CD4-positive, alpha-beta T cell treated with Interleukin-4 for 1 hour (primary cell): Measurements from ENCODE around the gene SZT2.
A peak's percentile ranks its signal among the peaks of the same experiment; 100 is the strongest.
"Not testable (repeated sequence)": the region's sequence is repeated elsewhere in the genome, so short reads cannot be mapped to it uniquely, and the experiment has no call there.

Source experiments
- DNase-seq, 2 donors: peaks; one replicate each; pipeline ENCODE4 v3.0.0-alpha.2; 2020 to 2022

SZT2 gene

DNA sequence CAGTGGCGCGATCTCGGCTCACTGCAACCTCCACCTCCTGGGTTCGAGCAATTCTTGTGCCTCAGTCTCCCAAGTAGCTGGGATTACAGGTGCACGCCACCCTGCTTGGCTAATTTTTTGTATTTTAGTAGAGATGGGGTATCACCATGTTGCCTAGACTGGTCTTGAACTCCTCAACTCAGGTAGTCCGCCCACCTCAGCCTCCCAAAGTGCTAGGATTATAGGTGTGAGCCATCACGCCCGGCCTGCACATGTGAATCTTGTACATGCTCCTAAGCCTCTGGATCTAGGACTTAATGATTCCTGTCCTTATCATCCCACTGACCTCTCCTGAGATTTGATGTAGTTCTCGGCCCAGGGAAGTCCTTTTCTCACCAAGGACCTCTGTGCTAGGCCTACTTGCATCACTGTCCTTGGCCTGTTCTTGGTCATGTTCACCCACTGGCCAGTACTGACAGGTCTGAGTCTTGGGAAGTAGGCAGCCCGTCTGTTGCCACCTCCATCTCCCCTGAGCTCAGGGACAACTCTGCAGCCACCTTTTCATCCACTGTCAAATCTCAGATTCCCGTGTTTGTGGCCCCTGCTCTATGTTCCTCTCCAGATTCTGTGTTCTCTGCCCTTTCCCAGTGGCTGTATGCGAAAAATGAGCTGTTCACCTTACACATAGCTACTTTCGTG, 54.6 kb downstream of the SZT2 start:
- DNase-seq: no peak

DNA sequence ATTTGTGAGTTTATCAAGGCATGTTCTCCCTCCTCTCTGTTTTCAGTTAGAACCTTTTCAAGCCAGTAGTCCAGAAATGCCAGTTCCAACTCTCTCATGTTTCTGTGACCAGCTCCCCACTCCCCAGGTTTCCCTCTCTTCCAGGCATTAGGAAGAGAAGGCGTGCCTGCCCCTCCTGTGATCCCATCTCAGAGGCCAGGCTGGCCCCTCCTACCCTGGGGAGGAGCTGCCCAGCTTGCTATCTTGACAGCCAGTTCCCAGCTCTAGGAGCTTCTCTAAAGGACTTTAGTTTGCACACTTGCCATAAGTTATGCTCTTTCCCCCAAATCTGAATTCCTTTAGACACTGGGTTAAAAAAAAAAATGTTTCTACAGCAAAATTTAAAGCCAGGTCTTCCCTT, 55.1 kb downstream of the SZT2 start:
- DNase-seq: peak in 1 of 2 donors; percentile 2

GRCh38 chr1:43445606-43446387, 56.1 kb downstream of the SZT2 start:
- peak in 1 of 2 donors; percentile 5 for DNase-seq

DNA sequence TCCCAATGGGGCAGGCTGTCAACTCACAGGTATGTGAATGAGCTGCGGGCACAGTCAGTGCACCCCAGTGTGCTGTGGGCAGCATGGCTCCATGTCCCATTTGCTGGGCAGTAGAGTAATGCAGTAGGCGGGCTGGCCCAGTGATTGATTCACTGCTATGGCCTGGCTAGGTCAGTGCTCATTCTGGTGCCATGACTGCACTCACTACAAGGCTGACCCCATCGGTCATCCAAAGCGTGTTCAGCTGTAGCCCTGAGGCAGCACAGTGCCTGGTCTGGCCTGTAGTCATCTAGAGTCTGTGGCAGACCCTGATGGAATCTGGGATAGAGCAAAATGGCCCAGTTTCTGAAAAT, 56.7 kb downstream of the SZT2 start:
- DNase-seq: peak in 1 of 2 donors; percentile 9

GRCh38 chr1:43446881-43447835, 57.5 kb downstream of the SZT2 start:
- DNase-seq: no peak

DNA sequence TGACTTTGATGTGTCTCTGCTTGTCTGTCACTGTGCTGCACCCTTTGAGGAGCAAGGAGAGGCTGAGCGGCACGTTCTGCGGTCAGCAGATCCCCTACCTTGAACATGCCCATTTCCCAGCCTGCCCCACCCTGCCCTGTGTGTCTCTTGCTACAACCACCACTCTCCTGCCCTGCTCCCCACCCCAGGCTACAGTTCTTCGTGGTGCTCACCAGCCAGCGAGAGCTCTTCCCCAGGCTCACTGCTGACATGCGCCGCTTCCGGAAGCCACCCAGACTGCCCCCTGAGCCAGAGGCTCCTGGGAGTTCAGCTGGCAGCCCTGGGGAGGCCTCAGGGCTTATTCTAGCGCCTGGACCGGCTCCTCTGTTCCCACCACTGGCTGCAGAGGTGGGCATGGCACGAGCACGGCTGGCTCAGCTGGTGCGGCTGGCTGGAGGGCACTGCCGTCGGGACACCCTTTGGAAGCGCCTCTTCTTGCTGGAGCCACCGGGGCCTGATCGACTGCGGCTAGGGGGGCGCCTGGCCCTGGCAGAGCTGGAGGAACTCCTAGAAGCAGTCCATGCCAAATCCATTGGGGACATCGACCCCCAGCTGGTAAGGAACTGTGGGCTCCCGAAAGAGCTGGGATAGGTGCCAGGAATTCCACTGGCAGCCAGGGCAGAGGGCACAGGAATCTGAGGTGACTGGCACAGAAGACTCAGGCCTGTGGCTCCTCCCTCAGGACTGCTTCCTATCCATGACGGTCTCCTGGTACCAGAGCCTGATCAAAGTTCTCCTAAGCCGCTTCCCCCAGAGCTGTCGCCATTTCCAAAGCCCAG, 58.4 kb downstream of the SZT2 start:
- DNase-seq: no peak

DNA sequence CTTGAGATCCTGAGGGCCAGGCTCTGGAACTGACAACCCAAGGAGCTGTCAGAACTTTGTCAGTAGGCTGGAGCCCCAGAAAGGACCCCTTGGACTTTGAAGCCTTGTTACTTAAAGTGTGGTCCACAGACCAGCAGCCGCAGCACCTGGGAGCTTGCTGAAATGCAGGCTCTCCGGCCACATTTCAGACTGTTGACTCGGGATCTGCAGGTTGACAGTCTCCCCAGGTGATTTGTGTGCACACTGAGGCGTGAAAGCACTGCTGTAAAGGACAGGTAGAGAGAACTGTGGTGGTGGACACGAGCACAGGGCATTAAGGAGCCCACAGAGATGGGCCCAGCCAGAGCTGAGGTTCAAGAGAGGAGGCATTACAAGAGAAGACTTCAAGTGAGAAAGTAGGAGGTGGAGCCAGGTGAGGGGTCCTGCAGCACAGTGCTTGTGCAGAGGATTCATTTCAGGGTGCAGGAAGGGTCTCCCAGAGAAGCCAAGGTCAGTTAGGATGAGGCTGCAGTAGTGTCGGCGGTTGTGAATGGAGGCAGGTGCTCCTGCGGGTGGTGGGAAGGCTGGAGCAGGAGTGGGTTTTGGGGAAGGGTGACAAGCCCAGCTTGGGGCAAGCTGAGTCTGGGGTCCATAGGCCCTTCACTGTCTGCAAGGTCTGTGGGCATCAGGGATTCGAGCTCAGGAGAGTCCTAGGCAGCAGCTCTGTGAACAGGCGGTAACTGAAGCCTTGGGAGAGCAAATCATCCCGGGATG, 59.4 kb downstream of the SZT2 start:
- DNase-seq: no peak

DNA sequence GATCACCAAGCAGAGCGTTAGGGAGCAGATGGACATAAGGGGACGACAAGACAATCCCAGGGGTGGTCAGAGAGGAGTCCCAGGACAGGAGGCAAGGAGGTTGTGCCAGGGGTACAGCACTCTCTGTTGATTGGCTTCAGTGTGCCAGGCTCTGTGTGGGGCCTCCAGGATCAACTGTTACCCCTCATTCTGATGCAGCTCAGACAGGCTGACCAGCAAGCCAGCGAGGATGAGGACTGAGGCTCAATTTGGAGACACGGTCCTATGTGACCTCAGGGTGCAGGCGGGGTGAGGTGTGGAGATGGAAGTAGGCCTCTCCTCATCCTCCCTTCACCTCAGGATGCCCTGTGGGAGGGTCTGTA, 60.0 kb downstream of the SZT2 start:
- DNase-seq: no peak

DNA sequence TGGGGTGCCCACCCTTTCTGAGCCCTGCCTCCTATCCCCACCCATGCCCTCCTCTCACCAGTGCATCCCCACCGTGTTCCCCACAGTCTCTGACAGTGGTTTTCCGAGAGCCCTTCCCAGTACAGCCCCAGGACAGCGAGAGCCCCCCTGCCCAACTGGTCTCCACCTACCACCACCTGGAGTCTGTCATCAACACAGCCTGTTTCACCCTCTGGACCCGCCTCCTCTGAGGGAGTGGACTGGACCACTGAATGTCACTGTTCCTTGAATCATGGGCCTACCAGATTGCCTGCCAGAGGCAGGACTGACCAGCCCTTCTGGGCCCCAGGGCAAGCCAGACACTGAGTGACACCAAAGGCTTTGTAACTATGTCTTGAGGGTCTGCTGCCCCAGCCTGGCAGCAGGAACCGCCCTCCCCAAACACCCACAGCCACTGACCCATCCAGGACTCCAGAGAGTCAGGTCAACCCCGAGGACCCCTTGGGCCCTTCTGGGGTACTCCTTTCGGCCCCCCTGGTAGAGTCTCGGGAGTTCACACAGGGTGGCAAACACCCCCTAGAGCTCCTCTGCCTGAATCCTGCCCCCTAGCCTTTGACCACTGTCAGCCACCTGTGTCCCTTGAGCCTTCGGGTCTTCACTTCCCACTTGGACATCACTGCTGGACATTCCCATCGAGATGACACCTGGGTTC, 60.7 kb downstream of the SZT2 start:
- no peak for DNase-seq

DNA sequence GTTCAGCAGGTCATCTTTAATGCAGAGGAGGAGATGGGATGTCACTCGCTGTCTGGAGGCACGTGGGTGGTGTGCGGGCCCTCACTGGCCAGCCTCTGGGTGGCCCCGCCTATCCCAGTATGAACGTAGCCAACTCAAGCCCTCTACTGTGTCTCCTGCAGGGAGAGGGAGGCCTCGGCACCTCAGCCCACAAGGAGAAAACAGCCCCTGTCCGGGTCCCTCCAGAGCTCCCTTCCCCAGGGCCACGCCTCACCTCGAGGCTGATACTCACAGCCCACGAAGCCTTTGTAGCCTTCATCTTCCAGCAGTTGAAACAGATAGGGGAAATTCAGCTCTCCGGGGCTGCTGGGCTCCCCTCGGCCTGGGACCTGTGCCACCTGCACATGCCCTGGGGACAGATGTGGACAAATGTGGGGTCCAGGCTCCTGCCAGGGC, 61.5 kb downstream of the SZT2 start:
- DNase-seq: no peak

GRCh38 chr1:43451701-43452532, 62.2 kb downstream of the SZT2 start:
- DNase-seq: no peak

GRCh38 chr1:43452789-43453441, 63.2 kb downstream of the SZT2 start:
- DNase-seq: no peak

- DNase-seq: peak; percentile 70 to 73
Measured at GRCh38 chr1:43453442-43454269, 64.0 kb downstream of the SZT2 start, which contains the start of gene HYI. HYI (minus strand) TSS chr1:43453931; CDS start chr1:43453793, 138 bp downstream.

GRCh38 chr1:43454270-43455011, 64.7 kb downstream of the SZT2 start:
- peak; percentile 73 to 79 for DNase-seq

DNA sequence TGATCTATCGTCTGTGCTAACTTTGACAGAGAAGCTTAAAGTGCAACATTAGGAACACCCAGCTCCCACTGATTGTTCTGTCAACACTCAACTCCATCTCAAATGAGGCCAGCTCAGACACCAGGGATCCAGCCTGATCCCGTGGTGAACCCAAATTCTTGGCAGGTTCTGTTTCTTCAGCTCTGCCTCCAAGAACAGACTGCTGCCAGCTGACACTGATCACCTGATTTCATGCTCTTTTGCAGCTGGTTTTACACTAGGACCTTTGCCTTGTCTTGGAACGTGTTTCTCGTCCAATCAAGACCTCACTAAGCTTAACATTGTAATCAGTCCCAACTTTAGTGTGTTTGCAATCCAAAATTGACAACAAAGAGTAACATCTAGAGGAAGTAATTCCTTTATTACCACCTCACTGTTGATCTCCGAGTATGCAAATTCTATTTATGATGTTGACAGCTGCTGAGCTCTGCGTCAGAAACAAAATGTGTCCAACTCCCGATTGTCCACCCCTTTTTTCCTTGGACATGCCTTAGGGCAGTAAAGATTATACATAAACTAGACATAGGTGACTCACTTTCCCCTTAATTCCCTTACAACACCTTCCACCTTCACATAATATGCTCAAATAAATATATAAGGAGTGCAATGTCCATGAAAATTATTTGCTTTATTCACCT, 65.7 kb downstream of the SZT2 start:
- no peak for DNase-seq

DNA sequence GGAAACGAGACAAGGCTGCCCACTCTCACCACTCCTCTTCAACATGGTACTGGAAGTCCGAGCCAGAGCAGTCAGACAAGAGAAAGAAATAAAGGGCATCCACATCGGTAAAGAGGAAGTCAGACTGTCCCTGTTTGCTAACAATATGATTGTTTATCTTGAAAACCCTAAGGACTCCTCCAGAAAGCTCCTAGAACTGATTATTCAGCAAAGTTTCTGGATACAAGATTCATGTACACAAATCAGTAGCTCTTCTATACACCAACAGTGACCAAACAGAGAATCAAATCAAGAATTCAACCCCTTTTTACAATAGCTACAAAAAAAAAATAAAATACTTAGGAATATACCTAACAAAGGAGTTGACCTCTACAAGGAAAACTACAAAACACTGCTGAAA, 68.7 kb downstream of the SZT2 start:
- DNase-seq: not testable (repeated sequence)
